GM03348 (cell line): Measurements from ENCODE around the gene COL5A1.

Source experiments
- DNase-seq: peaks from one replicate; pipeline ENCODE4 v3.0.0; 2012; ENCODE audit warnings: low spot score

Gene COL5A1

GRCh38 chr9:134606951-134607731 lies 34.5 kb upstream of the COL5A1 start:
- DNase-seq: no peak

- DNase-seq: no peak
Observed at GRCh38 chr9:134607971-134608370, 33.6 kb upstream of the COL5A1 start.

- no peak for DNase-seq
Observed at GRCh38 chr9:134611046-134611445, 30.6 kb upstream of the COL5A1 start.

- no peak for DNase-seq
Observed at GRCh38 chr9:134612309-134612708, 29.3 kb upstream of the COL5A1 start.

GRCh38 chr9:134612715-134613114 lies 28.9 kb upstream of the COL5A1 start:
- DNase-seq: no peak

GRCh38 chr9:134614256-134614655 lies 27.3 kb upstream of the COL5A1 start:
- DNase-seq: no peak

- DNase-seq: peak; percentile 39
Observed at GRCh38 chr9:134616341-134616740, 25.3 kb upstream of the COL5A1 start.

GRCh38 chr9:134617246-134617645 lies 24.4 kb upstream of the COL5A1 start:
- no peak for DNase-seq

- no peak for DNase-seq
Observed at GRCh38 chr9:134617836-134618162, 23.8 kb upstream of the COL5A1 start.

- DNase-seq: peak; percentile 44
Observed at GRCh38 chr9:134618163-134618832, 23.3 kb upstream of the COL5A1 start.

GRCh38 chr9:134618833-134619447 lies 22.7 kb upstream of the COL5A1 start:
- DNase-seq: no peak

- no peak for DNase-seq
Observed at GRCh38 chr9:134619448-134619982, 22.1 kb upstream of the COL5A1 start.

- DNase-seq: no peak
Observed at GRCh38 chr9:134619983-134620661, 21.5 kb upstream of the COL5A1 start.

GRCh38 chr9:134620751-134621557 lies 20.6 kb upstream of the COL5A1 start:
- no peak for DNase-seq

- no peak for DNase-seq
Observed at GRCh38 chr9:134621558-134622110, 20.0 kb upstream of the COL5A1 start.

GRCh38 chr9:134622896-134623257 lies 18.7 kb upstream of the COL5A1 start:
- no peak for DNase-seq

GRCh38 chr9:134623258-134624066 lies 18.1 kb upstream of the COL5A1 start:
- peak; percentile 72 for DNase-seq

GRCh38 chr9:134624137-134624591 lies 17.4 kb upstream of the COL5A1 start:
- DNase-seq: no peak

- peak; percentile 92 for DNase-seq
Observed at GRCh38 chr9:134624621-134625181, 16.9 kb upstream of the COL5A1 start.
